ENCODE data around the gene TAF7.

GRCh38 chr5:141343953-141344463 lies 23.4 kb upstream of the TAF7 start:
- TF ChIP-seq POLR2A (IDR thresholded peaks at IDR 0.05; ENCODE audit: low read depth, low read length) (no peak), TAF1 (IDR thresholded peaks at IDR 0.05; ENCODE audit: borderline replicate concordance, low read depth, low read length) (no peak)

All from GM12892 (cell line).